GM23338 (cell line): Measurements from ENCODE around the gene AHDC1. TPM values are rescaled to one million over a fixed set of nuclear protein-coding genes. Genes with fewer than 3 reads are reported as not detected.
A peak's percentile ranks its signal among the peaks of the same experiment; 100 is the strongest.

Source experiments
- ATAC-seq: fragments of 200-7000 bp; cut with Tn5 transposase; 3 replicates; pipeline ENCODE4 v1.9.1; 2020
- DNase-seq: peaks from one replicate; pipeline ENCODE4 v3.0.0-alpha.2; 2015; ENCODE audit warnings: low spot score
- H2AFZ ChIP-seq: fragments of 200-600 bp; sonication (generic); 2 replicates; pipeline ENCODE4 v1.8.0; 2016; ENCODE audit warnings: antibody characterized with exemption, mild to moderate bottlenecking, moderate library complexity
- H3F3A ChIP-seq: fragments of 200-600 bp; sonication (generic); replicated peaks from 2 replicates; pipeline ENCODE4 v1.8.0; 2017; ENCODE audit warnings: antibody characterized with exemption, mixed run types, low read depth
- H3K27ac ChIP-seq: fragments of 200-600 bp; sonication (generic); 2 replicates; pipeline ENCODE4 v1.6.1; 2016; ENCODE audit warnings: low read depth
- H3K27me3 ChIP-seq: fragments of 200-600 bp; sonication (generic); 2 replicates; pipeline ENCODE4 v1.8.0; 2016; ENCODE audit warnings: mild to moderate bottlenecking, mixed run types, moderate library complexity; ENCODE audit not compliant: insufficient read depth
- H3K36me3 ChIP-seq: fragments of 200-600 bp; sonication (generic); 2 replicates; pipeline ENCODE4 v1.8.0; 2016; ENCODE audit warnings: mild to moderate bottlenecking; ENCODE audit not compliant: insufficient read depth
- H3K4me1 ChIP-seq: fragments of 200-600 bp; sonication (generic); 2 replicates; pipeline ENCODE4 v1.8.0; 2016; ENCODE audit warnings: mild to moderate bottlenecking, moderate library complexity; ENCODE audit not compliant: insufficient read depth
- H3K4me2 ChIP-seq: fragments of 200-600 bp; sonication (generic); 2 replicates; pipeline ENCODE4 v1.7.1; 2017; ENCODE audit warnings: mixed run types
- H3K4me3 ChIP-seq: fragments of 200-600 bp; sonication (generic); 2 replicates; pipeline ENCODE4 v1.6.1; 2016; ENCODE audit warnings: mixed run types
- H3K79me2 ChIP-seq: fragments of 200-600 bp; sonication (generic); replicated peaks from 2 replicates; pipeline ENCODE4 v1.8.0; 2017; ENCODE audit warnings: mild to moderate bottlenecking; ENCODE audit not compliant: insufficient read depth
- H3K9me2 ChIP-seq: fragments of 200-600 bp; sonication (generic); 2 replicates; pipeline ENCODE4 v1.8.0; 2017; ENCODE audit not compliant: insufficient read depth
- H4K20me1 ChIP-seq: fragments of 200-600 bp; sonication (generic); replicated peaks from 2 replicates; pipeline ENCODE4 v1.8.0; 2017; ENCODE audit warnings: mild to moderate bottlenecking; ENCODE audit not compliant: insufficient read depth
- H3K27ac Mint-ChIP-seq: 2 replicates; pipeline ENCODE4 v1.8.0; 2020; ENCODE audit warnings: inconsistent platforms, mild to moderate bottlenecking, moderate library complexity, mixed read lengths
- H3K27me3 Mint-ChIP-seq: 3 replicates; pipeline ENCODE4 v1.8.0; 2022; ENCODE audit warnings: low read depth, mild to moderate bottlenecking, moderate library complexity, mixed read lengths, inconsistent platforms; ENCODE audit not compliant: insufficient read depth, poor library complexity
- H3K36me3 Mint-ChIP-seq: 3 replicates; pipeline ENCODE4 v1.8.0; 2021; ENCODE audit warnings: low read depth, mild to moderate bottlenecking, inconsistent platforms, moderate library complexity, mixed read lengths
- H3K4me1 Mint-ChIP-seq: 3 replicates; pipeline ENCODE4 v1.8.0; 2020; ENCODE audit warnings: mild to moderate bottlenecking, inconsistent platforms, mixed read lengths
- H3K4me3 Mint-ChIP-seq: 3 replicates; pipeline ENCODE4 v1.8.0; 2021; ENCODE audit warnings: moderate library complexity, mild to moderate bottlenecking, inconsistent platforms, mixed read lengths
- H3K9me3 Mint-ChIP-seq: 3 replicates; pipeline ENCODE4 v1.8.0; 2020; ENCODE audit warnings: moderate library complexity, mild to moderate bottlenecking, inconsistent platforms, mixed read lengths
- CREB1 ChIP-seq: fragments of 250-450 bp; sonication (Bioruptor Pico); IDR thresholded peaks from 2 replicates; pipeline ENCODE4 v1.5.0; 2020; ENCODE audit warnings: low read depth, mild to moderate bottlenecking, moderate library complexity
- EZH2 ChIP-seq: fragments of 200-600 bp; sonication (generic); IDR thresholded peaks from one replicate; pipeline ENCODE4 v1.8.0; 2017; ENCODE audit warnings: antibody characterized with exemption, mild to moderate bottlenecking, low read depth; ENCODE audit not compliant: unreplicated experiment
- EZH2phosphoT487 ChIP-seq: fragments of 200-600 bp; sonication (generic); IDR thresholded peaks from one replicate; pipeline ENCODE4 v1.8.1; 2018; ENCODE audit warnings: antibody characterized with exemption; ENCODE audit not compliant: unreplicated experiment
- STAT1 ChIP-seq: IDR thresholded peaks from one replicate; pipeline ENCODE4 v1.6.1; 2016; ENCODE audit warnings: antibody characterized with exemption; ENCODE audit not compliant: unreplicated experiment
- polyA plus RNA-seq: library from polyadenylated mRNA; unstranded; fragments of >200 nt; fragmentation: Nextera tagmentation; extraction: Ambion mirVana; gene quantifications from 2 replicates; pipeline ENCODE4 v1.2.1, GENCODE V29; 2016
- total RNA-seq: library from RNA; depleted of rRNA; stranded (reverse); fragments of >200 nt; shearing (Covaris generic); gene quantifications from 2 replicates; pipeline ENCODE4 v1.2.3, GENCODE V29; 2014
- TF ChIP-seq, protein P1 (sequence below): IDR thresholded peaks from one replicate; pipeline ENCODE4 v1.6.1; 2018; ENCODE audit warnings: antibody characterized with exemption; ENCODE audit not compliant: unreplicated experiment

AHDC1 gene
- total and polyA plus RNA-seq, 2 experiments from 2014 or later, result 8.3 to 22.2 TPM

DNA sequence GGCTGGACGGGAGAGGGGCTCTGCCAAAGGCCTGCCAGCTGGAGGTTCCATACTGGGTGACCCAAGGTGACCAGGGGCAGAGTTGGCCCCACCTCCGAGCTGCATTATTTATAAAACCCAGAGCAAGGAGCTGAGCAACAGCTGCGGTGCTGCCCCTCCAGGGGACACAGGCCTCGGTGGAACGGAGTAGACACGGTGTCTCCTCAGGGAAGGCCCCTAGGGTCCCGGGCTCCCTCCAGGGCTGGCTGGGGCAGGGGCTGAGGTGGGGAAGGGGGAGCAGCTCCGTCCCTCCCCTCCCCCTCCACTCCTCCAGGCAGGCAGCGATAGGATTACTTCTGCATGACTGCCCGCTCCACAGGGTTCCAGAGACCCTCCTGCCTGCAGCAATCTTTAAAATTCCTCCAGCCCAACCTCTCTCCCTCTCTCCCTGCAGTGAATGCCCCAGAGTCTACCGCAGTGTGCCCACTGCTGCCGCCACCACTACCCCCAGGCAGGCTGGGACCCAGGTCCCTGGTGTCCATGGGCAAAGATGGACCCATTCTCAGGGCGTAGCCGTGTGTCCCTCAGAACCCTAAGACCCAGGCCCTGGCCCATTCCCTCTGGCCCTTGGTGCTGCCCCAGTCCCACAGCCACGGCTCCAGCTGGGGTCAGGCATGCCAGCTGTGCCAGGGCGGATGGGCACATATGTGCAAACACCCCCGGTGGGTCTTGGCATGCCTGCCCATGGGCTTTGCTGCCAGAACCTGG is 10.8 kb downstream of the AHDC1 start:
- Histone ChIP-seq H3K9me2 (no peaks in the 10 kb centered on the region), H3K4me2 (peak overlapping the region; percentile 86), H3K4me1 (peaks cover 52% of the 10 kb centered on the region), H3K27ac (peak overlapping the region; percentile 74; the same call in 1 of the 2 replicates), H3K27me3 (no peaks in the 10 kb centered on the region), H3K36me3 (no peaks in the 10 kb centered on the region), H3F3A (no peaks in the 10 kb centered on the region; the same call in 1 of the 2 replicates), H4K20me1 (no peaks in the 10 kb centered on the region; the same call in none of the 2 replicates), H3K4me3 (peak overlapping the region; percentile 56), H3K79me2 (peaks cover 37% of the 10 kb centered on the region), H2AFZ (no peak overlapping the region)
- Mint-ChIP-seq H3K27ac (peak overlapping the region; percentile 80), H3K36me3 (no peaks in the 10 kb centered on the region), H3K27me3 (peaks cover 2% of the 10 kb centered on the region), H3K9me3 (no peaks in the 10 kb centered on the region), H3K4me3 (peak overlapping the region; percentile 60), H3K4me1 (peaks cover 11% of the 10 kb centered on the region)
- ATAC-seq (peak; percentile 56), DNase-seq (peak; percentile 82)
- TF ChIP-seq EZH2phosphoT487 (no peak), EZH2 (no peak), STAT1 (no peak)

DNA sequence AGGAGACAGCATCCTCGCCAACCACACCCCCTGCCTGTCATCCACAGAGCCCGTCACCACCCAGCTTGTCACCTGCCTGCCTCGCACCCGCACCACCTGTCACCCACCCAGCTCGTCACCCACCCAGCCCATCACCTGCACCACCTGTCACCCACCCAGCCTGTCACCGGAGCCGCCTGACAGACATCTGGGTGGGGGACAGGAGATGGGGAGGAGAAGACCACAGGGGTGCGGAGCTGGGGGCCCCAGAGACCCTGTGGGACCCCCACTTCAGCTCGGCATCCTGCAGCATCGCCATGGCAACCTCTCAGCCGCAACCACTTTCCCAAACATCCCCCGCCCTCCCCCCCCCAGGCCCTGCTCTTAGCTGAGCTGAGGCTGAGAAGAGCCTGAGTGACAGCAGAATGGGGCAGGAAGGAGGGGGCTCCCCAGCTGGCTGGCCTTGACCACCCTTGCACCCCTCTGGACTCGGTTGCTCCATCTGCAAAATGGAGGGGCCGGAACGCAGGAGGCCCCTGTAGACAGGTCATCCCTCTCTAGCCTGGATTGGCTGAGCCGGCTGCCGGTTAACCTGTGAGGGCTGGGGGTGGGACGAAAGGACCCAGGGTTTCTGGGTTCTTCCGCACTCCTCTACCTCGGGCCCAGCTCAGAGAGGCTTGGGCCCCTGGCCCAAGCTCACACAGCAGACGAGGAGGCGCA is 11.6 kb downstream of the AHDC1 start:
- H4K20me1 ChIP-seq, result no peaks in the 10 kb centered on the region; the same call in none of the 2 replicates
- peaks cover 45% of the 10 kb centered on the region for H3K4me1 ChIP-seq
- DNase-seq (peak; percentile 83), ATAC-seq (peak; percentile 72)
- peak; percentile 45; the same call in 1 of the 2 replicates for TF ChIP-seq CREB1 (CRISPR knock-in tag)
- TF ChIP-seq, protein P1, sequence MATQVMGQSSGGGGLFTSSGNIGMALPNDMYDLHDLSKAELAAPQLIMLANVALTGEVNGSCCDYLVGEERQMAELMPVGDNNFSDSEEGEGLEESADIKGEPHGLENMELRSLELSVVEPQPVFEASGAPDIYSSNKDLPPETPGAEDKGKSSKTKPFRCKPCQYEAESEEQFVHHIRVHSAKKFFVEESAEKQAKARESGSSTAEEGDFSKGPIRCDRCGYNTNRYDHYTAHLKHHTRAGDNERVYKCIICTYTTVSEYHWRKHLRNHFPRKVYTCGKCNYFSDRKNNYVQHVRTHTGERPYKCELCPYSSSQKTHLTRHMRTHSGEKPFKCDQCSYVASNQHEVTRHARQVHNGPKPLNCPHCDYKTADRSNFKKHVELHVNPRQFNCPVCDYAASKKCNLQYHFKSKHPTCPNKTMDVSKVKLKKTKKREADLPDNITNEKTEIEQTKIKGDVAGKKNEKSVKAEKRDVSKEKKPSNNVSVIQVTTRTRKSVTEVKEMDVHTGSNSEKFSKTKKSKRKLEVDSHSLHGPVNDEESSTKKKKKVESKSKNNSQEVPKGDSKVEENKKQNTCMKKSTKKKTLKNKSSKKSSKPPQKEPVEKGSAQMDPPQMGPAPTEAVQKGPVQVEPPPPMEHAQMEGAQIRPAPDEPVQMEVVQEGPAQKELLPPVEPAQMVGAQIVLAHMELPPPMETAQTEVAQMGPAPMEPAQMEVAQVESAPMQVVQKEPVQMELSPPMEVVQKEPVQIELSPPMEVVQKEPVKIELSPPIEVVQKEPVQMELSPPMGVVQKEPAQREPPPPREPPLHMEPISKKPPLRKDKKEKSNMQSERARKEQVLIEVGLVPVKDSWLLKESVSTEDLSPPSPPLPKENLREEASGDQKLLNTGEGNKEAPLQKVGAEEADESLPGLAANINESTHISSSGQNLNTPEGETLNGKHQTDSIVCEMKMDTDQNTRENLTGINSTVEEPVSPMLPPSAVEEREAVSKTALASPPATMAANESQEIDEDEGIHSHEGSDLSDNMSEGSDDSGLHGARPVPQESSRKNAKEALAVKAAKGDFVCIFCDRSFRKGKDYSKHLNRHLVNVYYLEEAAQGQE, result no peak
- peak overlapping the region; percentile 86 for H3K4me2 ChIP-seq
- peaks cover 2% of the 10 kb centered on the region for H3K27me3 Mint-ChIP-seq
- peak overlapping the region; percentile 56 for H3K4me3 ChIP-seq
- H3K4me3 Mint-ChIP-seq, result peak overlapping the region; percentile 18; the same call in 1 of the 3 replicates
- peaks cover 11% of the 10 kb centered on the region for H3K4me1 Mint-ChIP-seq
- H3K79me2 ChIP-seq, result peaks cover 30% of the 10 kb centered on the region
- H3K9me3 Mint-ChIP-seq, result no peaks in the 10 kb centered on the region
- H3K36me3 ChIP-seq, result no peaks in the 10 kb centered on the region
- H3F3A ChIP-seq, result no peaks in the 10 kb centered on the region; the same call in 1 of the 2 replicates
- no peaks in the 10 kb centered on the region for H3K36me3 Mint-ChIP-seq
- no peaks in the 10 kb centered on the region for H3K9me2 ChIP-seq
- H2AFZ ChIP-seq, result no peak overlapping the region
- H3K27ac ChIP-seq, result peak overlapping the region; percentile 74; the same call in 1 of the 2 replicates
- H3K27ac Mint-ChIP-seq, result no peak overlapping the region
- H3K27me3 ChIP-seq, result no peaks in the 10 kb centered on the region
